ENCODE results near the gene SLC35B2.
A peak's percentile ranks its signal among the peaks of the same experiment; 100 is the strongest.

SLC35B2 gene

DNA sequence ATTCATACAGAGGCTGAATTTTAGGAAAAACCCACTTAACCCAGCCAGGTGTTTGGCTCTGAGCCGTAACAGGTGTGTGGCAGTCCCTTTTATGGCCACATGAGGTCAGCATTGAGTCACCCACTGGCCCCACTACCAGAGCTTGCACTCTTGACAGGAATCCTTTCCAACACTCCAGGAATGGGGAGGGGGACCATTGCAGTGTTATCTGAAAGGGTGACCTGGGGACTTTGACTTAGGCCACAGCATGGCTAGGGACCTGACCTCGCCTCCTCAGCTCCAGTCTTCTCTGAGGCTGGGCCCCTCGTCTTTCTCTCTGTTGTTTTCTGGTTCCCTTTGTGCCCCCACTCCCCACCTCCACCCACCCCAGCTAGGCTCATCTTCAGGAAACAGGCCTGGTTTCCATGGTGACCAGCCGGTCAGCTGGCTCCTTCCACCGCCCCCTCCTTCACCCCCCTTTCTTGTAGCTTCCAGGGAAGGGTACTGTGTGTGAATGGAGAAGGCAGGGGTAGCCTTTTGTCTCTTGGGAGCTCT is 10.8 kb upstream of the SLC35B2 start:
- no peak for DNase-seq (ENCODE audit: low read depth)

GRCh38 chr6:44267252-44267651 is 9.9 kb upstream of the SLC35B2 start:
- DNase-seq (ENCODE audit: low read depth) = no peak

DNA sequence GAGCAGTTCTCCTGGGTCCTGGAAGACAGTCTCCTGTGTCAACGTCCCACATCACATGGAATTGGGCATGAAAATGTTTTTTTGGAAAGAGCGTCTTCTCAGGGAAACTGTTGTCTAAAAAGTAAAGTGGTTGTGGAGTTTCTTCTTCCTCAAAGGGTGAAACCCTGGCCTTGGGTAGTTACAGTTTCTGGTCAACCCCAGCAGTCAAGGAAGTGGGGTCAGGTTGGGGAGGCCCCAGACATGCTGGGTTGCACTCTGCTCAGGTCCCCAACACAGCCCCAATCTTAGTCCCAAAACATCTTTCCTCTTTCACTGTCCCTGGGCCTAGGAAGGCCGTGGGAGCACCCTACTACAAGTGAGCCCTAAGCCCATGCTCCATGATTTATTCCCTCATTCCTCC is 9.0 kb upstream of the SLC35B2 start:
- no peak for DNase-seq (ENCODE audit: low read depth)

DNA sequence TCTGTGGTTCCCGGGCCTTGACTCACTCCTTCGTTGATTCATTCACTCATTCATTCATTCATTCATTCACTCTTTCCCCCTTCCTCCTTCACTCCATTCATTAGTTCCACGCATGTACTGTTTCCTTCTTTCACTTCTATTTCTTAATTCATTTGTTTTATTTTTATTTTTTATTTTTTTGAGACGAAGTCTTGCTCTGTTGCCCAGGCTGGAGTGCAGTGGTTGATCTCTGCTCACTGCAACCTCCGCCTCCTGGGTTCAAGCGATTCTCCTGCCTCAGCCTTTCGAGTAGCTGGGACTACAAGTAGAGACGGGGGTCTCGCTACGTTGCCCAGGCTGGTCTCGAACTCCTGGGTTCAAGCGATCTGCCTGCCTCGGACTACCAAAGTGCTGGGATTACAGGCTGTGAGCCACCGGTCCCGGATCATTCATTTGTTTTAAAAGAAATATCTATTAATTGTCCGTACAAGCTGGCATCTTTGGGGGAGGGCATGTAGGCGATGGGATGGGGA is 8.4 kb upstream of the SLC35B2 start:
- no peak for DNase-seq (ENCODE audit: low read depth)

DNA sequence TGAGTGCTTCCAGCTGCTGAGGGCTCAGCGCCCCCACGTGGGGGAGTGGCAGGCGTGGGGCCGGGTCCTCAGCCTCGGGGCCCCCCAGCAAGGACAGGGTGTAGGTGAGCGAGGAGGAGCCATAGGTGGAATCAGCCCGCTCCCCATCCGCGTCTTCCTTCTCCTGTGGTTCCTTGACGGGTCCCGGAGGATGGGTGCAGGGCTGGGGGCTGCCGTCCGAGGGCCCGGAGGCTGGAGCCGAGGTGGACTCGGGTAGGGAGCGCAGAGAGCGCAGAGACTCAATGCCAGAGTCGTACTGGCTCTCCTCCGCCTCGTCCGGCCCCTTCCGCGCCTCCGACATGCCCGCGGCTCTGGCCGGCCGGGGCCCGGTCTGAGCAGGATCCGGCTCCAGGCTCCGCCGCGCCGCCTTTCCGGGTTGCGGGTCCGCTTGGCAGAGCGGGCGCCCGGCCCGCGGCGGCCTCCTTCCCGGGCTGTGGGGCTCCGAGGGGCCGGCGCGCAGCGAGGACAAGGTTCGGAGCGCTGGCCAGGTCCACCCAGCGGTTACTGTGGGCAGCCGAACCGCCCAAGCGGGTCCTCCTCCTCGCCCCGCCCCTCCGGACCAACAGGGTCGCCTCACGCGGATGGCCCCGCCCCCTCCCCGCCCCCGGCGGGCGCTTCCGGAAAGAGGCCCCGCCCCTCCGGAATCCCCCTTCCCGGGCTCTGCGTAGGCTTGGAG is 7.8 kb upstream of the SLC35B2 start, which contains the start of gene NFKBIE:
Gene NFKBIE, minus strand, starts transcription at position 545 of the 715 bp plus-strand sequence. Its CDS starts 205 bp downstream, at position 340.
- DNase-seq (ENCODE audit: low read depth) = peak; percentile 84

DNA sequence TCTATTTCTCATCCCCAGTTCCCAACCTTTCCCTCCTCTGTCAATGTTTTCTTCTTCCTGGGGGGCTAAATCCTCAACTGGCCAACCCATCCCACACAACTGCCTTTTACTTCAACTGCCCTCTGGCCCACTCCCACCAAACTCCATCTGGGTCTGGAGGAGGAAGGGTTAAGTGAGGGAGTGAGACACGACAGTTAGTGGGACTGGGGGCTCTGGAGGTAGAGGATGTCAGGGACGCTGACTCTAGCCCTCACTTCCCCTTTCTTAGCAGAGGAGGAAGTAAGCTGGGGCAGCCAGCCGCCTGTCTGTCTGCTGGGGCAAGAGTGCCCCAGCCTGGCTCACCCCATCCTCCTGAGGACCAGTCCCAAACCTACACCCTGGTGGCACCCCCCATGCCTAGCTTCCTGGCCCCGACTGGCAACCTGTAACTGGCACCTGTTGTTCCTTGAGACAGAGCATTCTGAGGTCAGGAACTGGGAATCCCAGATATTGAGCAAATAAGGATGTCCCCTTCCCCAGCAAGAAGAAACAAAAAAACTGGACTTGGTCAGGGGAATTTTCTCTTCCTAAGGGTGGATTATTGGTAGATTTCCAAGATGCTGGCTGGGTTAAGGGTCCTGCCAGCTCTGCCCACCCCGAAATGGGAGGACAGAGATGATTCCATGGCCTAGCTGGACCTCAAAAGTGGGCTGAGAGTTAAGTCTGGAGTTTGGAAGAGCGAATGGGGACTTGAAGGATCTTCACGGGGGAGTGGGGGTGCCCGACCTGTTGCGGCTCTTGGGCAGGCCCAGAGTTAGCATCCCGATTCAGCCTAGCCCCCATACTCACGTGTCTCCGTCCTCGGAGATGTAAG is 7.1 kb upstream of the SLC35B2 start:
- DNase-seq (ENCODE audit: low read depth) = no peak

DNA sequence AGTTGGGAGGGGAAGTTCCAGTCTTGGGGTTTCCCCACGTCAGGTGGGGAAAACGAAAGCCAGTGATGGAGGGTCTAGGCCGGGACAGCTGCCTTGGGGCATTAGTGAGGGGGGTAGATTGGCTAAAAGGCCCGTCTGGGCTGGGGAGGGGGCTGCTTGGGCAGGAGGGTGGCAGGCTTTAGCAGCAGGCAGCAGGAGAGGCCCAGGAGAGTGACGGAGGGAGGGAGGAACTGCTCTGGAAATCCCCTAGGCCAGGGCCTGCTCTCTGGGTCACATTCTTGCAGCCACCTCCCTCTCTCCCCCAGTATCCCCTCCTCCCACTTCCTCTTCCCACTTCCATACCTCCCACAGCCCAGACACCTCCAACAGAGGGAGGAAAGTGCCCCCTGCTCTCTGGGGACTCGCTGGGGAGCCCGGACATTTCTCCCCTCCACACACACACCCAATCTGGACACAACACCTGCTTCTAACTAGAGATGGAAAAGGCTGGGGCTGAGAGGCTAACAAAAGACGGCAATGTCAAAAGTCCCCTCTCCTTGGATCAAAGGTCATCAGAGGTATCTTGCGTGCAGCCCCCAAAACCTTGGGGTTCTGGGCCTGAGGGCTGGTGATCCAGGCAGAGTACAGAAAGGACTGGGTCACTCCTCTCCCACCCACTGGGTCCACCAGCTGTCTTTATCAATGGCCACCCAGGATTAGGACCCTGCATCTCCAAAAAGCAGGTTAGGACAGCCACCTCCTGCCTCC is 6.2 kb upstream of the SLC35B2 start:
- DNase-seq (ENCODE audit: low read depth) = no peak

DNA sequence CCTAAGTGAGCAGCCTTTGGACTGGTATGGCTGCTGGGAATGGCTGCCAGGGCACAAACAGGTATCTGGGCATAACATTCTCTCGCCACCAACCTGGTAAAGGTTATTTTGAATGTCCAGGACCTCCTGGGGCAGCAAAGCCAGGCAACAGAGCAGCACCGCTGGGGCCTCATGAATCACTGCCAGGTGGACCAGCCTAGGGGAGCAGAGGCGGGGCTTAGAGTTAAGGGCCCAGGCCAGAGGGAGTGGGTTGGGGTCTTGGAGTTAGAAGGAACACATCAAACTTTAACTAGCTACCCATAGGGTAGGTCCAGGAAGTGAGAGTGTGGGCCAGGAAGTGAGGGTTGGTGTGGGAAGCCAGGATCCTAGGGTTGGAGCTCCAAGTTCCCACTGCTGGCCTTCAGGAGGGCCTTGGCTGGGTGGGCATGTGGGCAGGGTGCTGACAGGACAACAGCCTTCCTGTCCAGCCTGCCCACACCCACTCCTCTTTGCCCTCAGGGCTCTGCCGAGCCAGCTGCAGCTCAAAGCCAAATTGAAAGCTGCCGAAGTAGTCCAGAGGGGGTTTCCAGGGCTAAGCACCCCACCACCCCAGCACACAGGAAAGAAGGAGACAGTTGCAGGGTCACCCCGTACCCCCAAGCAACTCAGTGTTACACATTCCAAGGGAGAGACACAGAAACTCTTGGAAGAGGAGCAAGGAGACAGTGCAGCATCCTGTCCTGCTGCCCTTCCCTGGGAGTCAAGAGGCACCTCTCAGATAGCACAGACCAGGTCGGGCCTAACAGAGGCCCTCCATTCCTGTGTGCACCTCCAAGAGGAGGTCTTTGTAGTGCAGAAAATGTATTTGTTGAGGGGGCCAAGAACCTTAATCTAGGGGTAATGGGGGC is 5.4 kb upstream of the SLC35B2 start:
- no peak for DNase-seq (ENCODE audit: low read depth)

GRCh38 chr6:44261581-44261980 is 4.3 kb upstream of the SLC35B2 start:
- no peak for DNase-seq (ENCODE audit: low read depth)

GRCh38 chr6:44260451-44261297 is 3.3 kb upstream of the SLC35B2 start:
- no peak for DNase-seq (ENCODE audit: low read depth)

GRCh38 chr6:44260011-44260410 is 2.7 kb upstream of the SLC35B2 start:
- DNase-seq (ENCODE audit: low read depth) = no peak

DNA sequence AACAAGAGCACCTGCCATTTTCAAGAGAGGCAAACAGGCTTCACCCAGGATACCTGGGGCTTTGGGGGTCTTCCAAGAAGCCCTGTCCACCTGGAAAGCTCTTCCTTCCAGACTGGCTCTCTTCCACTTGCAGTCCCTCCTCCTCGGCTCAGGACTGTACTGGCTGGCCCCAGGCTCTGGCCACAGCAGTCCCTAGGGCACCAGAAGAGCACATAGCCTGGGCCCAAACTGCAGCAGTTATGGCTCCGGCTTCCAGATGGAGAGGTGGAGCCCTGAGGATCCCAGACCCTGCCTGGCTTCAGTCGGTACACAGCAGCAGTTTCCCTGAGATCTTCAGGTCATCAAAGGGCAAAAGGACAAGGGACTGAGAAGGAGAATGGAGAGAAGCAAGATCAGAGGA is 1.6 kb upstream of the SLC35B2 start:
- DNase-seq (ENCODE audit: low read depth) = no peak

- DNase-seq (ENCODE audit: low read depth) = no peak
Observed at GRCh38 chr6:44258325-44258863, 1.1 kb upstream of the SLC35B2 start.

DNA sequence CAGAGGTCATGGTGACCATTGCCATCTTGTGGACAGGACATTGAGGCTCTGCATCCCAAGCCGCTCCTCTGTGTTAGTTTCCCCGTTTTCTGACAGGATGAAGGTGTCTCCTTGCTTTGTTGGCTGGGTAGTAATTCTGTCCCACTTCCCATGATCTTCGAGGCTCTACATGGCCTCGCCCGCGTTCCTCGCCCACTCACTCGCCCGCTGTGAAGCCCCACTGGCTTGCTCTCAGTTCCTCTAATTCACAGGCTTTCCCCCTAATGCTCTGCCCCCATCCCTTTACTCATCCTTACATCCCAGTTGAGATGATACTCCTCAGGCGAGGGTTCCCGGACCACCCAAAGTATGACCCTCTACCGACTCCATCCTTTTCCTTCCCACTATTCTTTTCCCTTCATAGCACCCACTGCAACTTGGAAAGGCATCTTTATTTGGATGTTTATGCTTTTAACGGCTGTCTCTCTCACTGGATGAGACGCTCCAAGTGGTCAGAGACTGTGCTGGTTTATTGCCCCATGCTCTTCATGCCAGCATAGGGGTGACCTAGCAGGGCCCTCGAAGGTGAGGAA is 511 bp upstream of the SLC35B2 start:
- DNase-seq (ENCODE audit: low read depth) = no peak

- DNase-seq (ENCODE audit: low read depth) = no peak
Observed at GRCh38 chr6:44256775-44257024, 628 bp downstream of the SLC35B2 start.

DNA sequence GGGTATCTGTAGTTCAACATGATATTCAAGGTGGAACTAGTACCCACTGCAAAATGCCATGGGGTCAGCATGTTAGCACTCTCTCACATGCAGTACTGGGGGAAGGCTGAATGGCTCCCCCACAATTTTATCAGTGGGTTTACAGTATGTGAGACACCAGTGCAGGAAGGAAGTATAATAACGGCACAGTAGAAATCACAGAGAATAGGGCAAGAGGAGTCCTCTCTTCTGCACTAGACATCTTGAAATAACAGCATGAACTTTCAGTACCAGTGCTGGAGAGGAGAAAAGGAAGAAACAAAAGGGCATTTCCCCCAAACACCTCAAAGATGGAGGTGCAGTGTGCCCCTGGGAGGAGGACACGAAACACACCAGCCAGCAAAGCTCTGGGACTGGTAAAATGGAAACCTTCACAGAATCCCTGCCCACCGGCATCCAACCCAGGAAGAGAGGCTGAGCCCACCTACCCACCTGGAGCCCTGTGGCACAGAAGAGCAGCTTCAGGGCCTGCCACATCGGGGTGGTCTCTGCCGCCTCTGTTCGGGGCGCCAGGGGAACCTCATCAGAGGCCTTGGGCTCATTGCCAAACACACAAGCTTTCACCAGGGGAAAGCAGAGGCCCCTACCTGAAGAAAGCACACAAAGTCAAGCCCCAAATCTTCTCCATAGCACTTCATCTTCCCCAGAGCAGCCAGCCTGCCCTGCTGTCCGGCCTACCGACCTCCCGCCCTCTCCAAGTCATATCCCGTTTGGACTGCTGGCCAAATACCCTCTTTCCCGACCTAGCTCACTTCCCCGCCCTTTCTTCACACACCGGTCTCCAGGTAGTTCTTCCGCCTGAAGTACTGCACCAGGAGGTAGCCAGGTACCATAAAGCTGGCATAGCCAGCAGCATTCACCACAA is 1.2 kb downstream of the SLC35B2 start:
- no peak for DNase-seq (ENCODE audit: low read depth)

GRCh38 chr6:44255105-44255808 is 2.1 kb downstream of the SLC35B2 start:
- DNase-seq (ENCODE audit: low read depth) = no peak
